PC-9 (cell line): ENCODE results near the gene CREB1. TPM values are rescaled to one million over a fixed set of nuclear protein-coding genes. Genes with fewer than 3 reads are reported as not detected.

Source experiments
- BruUV-seq: library from RNA; stranded (reverse); fragments of 400-500 nt; replicated peaks from 2 replicates; lab custom pipeline; 2021; lab: Mats Ljungman, UMichigan
- CTCF ChIA-PET: fragments of 300-600 bp; sonication (Branson Sonifier 250); formaldehyde crosslinking; loops from one replicate; lab custom pipeline; 2022; ENCODE audit warnings: antibody characterized with exemption; lab: Charles Lee
- POLR2A ChIA-PET: fragments of 300-600 bp; sonication (Branson Sonifier 250); formaldehyde crosslinking; loops from one replicate; lab custom pipeline; 2022; ENCODE audit warnings: antibody characterized with exemption; ENCODE audit not compliant: unreplicated experiment; lab: Charles Lee
- DNase-seq, 2 experiments: peaks; one replicate each; pipeline versions ENCODE4 v3.0.0 to v3.0.0-alpha.2; 2015 to 2022; ENCODE audit warnings: mixed read lengths in 1 of 2
- H2AFZ ChIP-seq: fragments of 200-600 bp; sonication (generic); 2 replicates; pipeline ENCODE4 v1.8.1; 2017; ENCODE audit warnings: antibody characterized with exemption
- H3F3A ChIP-seq: fragments of 200-600 bp; sonication (generic); 2 replicates; pipeline ENCODE4 v1.8.1; 2017; ENCODE audit warnings: antibody characterized with exemption, mild to moderate bottlenecking, low read depth; ENCODE audit not compliant: insufficient read depth
- H3K27ac ChIP-seq: fragments of 200-600 bp; sonication (generic); 2 replicates; pipeline ENCODE4 v1.6.1; 2016; ENCODE audit warnings: mixed run types
- H3K27me3 ChIP-seq: fragments of 200-600 bp; sonication (generic); 2 replicates; pipeline ENCODE4 v1.6.1; 2016; ENCODE audit warnings: low read depth, mixed run types; ENCODE audit not compliant: insufficient read depth
- H3K36me3 ChIP-seq: fragments of 200-600 bp; sonication (generic); 2 replicates; pipeline ENCODE4 v1.6.1; 2016; ENCODE audit warnings: low read depth, mixed run types
- H3K4me1 ChIP-seq: fragments of 200-600 bp; sonication (generic); replicated peaks from 2 replicates; pipeline ENCODE4 v1.6.1; 2016; ENCODE audit warnings: mixed run types; ENCODE audit not compliant: insufficient read depth
- H3K4me2 ChIP-seq: fragments of 200-600 bp; sonication (generic); 2 replicates; pipeline ENCODE4 v1.6.1; 2017; ENCODE audit warnings: mixed run types
- H3K4me3 ChIP-seq: fragments of 200-600 bp; sonication (generic); 2 replicates; pipeline ENCODE4 v1.6.1; 2016; ENCODE audit warnings: mixed run types
- H3K79me2 ChIP-seq: fragments of 200-600 bp; sonication (generic); 2 replicates; pipeline ENCODE4 v1.6.1; 2017; ENCODE audit warnings: low read depth, mixed run types
- H3K9me2 ChIP-seq: fragments of 200-600 bp; sonication (generic); 2 replicates; pipeline ENCODE4 v1.8.1; 2017; ENCODE audit warnings: mild to moderate bottlenecking; ENCODE audit not compliant: insufficient read depth
- H3K9me3 ChIP-seq: fragments of 200-600 bp; sonication (generic); 2 replicates; pipeline ENCODE4 v1.8.1; 2016; ENCODE audit warnings: low read depth; ENCODE audit not compliant: insufficient read depth
- H4K20me1 ChIP-seq: fragments of 200-600 bp; sonication (generic); 2 replicates; pipeline ENCODE4 v1.8.1; 2017; ENCODE audit not compliant: insufficient read depth
- EZH2 ChIP-seq: fragments of 200-600 bp; sonication (generic); IDR thresholded peaks from 2 replicates; pipeline ENCODE4 v1.8.0; 2017; ENCODE audit warnings: antibody characterized with exemption, low read depth
- intact Hi-C: fragments of 100-400 bp; cut with micrococcal nuclease; formaldehyde crosslinking; loops from one replicate; pipeline ENCODE4 v1.10.0; 2022; ENCODE audit not compliant: unreplicated experiment
- total RNA-seq: library from RNA; stranded (reverse); gene quantifications from 2 replicates; pipeline ENCODE4 v1.2.3, GENCODE V29; 2021
- TF ChIP-seq, protein P1 (sequence below): fragments of 200-600 bp; sonication (generic); conservative IDR thresholded peaks from 2 replicates; pipeline ENCODE4 v1.6.1; 2017; ENCODE audit warnings: mixed run types, antibody characterized with exemption, mild to moderate bottlenecking, moderate library complexity

CREB1 gene
- total RNA-seq, 1 experiment from 2014 or later = 42.2 TPM

GRCh38 chr2:207484444-207485391 is 45.0 kb upstream of the CREB1 start:
- H3K36me3 ChIP-seq = no peaks in the 10 kb centered on the region
- DNase-seq = no peak
- CTCF ChIA-PET = no interaction called here
- H3K4me1 ChIP-seq = no peaks in the 10 kb centered on the region
- no peak overlapping the region for H2AFZ ChIP-seq
- H3K9me3 ChIP-seq = no peaks in the 10 kb centered on the region
- no TSS peak for BruUV-seq
- H3K27ac ChIP-seq = no peak overlapping the region
- no peaks in the 10 kb centered on the region for H3K79me2 ChIP-seq
- H3F3A ChIP-seq = no peaks in the 10 kb centered on the region
- intact Hi-C loops = loop anchor here (10.0 kb wide), 1 partner anchor 90 kb away; no protein-coding TSS in a partner anchor
- TF ChIP-seq, protein P1, sequence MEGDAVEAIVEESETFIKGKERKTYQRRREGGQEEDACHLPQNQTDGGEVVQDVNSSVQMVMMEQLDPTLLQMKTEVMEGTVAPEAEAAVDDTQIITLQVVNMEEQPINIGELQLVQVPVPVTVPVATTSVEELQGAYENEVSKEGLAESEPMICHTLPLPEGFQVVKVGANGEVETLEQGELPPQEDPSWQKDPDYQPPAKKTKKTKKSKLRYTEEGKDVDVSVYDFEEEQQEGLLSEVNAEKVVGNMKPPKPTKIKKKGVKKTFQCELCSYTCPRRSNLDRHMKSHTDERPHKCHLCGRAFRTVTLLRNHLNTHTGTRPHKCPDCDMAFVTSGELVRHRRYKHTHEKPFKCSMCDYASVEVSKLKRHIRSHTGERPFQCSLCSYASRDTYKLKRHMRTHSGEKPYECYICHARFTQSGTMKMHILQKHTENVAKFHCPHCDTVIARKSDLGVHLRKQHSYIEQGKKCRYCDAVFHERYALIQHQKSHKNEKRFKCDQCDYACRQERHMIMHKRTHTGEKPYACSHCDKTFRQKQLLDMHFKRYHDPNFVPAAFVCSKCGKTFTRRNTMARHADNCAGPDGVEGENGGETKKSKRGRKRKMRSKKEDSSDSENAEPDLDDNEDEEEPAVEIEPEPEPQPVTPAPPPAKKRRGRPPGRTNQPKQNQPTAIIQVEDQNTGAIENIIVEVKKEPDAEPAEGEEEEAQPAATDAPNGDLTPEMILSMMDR = no peak
- no peak for TF ChIP-seq EZH2
- H3K4me2 ChIP-seq = no peak overlapping the region
- H3K4me3 ChIP-seq = no peak overlapping the region
- no peaks in the 10 kb centered on the region for H3K9me2 ChIP-seq
- H4K20me1 ChIP-seq = no peaks in the 10 kb centered on the region
- no peaks in the 10 kb centered on the region for H3K27me3 ChIP-seq
- POLR2A ChIA-PET = no interaction called here

- POLR2A ChIA-PET = interaction anchor here (0.6 to 0.7 kb wide), 2 partner anchors 40 to 602 kb away, joined by 3 read pairs; no protein-coding TSS in a partner anchor
- Histone ChIP-seq H3K79me2 (no peaks in the 10 kb centered on the region), H3F3A (no peaks in the 10 kb centered on the region), H3K36me3 (no peaks in the 10 kb centered on the region), H3K27me3 (no peaks in the 10 kb centered on the region), H4K20me1 (no peaks in the 10 kb centered on the region), H3K9me3 (no peaks in the 10 kb centered on the region), H3K4me1 (no peaks in the 10 kb centered on the region), H3K4me3 (no peak overlapping the region), H3K9me2 (no peaks in the 10 kb centered on the region), H3K27ac (no peak overlapping the region), H2AFZ (no peak overlapping the region), H3K4me2 (no peak overlapping the region)
- no TSS peak for BruUV-seq
- intact Hi-C loops = loop anchor here (10.0 kb wide), 1 partner anchor 87 kb away; no protein-coding TSS in a partner anchor
- no peak for DNase-seq
- CTCF ChIA-PET = no interaction called here
- TF ChIP-seq, protein P1 = no peak
- no peak for TF ChIP-seq EZH2
Measured at GRCh38 chr2:207487650-207488311, 42.0 kb upstream of the CREB1 start.

DNA sequence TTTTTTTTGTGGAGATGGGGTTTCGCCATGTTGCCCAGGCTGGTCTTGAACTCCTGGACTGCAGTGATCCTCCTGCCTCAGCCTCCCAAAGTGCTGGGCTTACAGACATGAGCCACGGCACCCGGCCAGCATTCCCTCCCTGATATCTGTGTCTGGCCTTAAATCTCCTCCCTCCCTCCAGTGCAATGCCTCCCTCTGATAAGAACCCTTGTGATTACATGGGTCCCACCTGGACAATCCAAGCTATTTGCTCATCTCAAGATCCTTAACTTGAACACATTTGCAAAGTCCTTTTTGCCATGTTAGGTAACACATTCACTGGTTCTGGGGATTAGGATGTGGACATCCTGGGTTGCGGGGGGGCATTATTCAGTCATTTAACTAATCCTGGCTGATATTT is 40.5 kb upstream of the CREB1 start:
- no peaks in the 10 kb centered on the region for H3K27me3 ChIP-seq
- no peaks in the 10 kb centered on the region for H3K4me1 ChIP-seq
- no peaks in the 10 kb centered on the region for H4K20me1 ChIP-seq
- H2AFZ ChIP-seq = no peak overlapping the region
- H3K9me3 ChIP-seq = no peaks in the 10 kb centered on the region
- intact Hi-C loops = loop anchor here (10.0 kb wide), 1 partner anchor 86 kb away; no protein-coding TSS in a partner anchor
- ChIA-PET CTCF (no interaction called here), POLR2A (no interaction called here)
- BruUV-seq = no TSS peak
- H3K79me2 ChIP-seq = no peaks in the 10 kb centered on the region
- no peak overlapping the region for H3K4me2 ChIP-seq
- no peaks in the 10 kb centered on the region for H3F3A ChIP-seq
- no peaks in the 10 kb centered on the region for H3K36me3 ChIP-seq
- H3K4me3 ChIP-seq = no peak overlapping the region
- no peaks in the 10 kb centered on the region for H3K9me2 ChIP-seq
- no peak overlapping the region for H3K27ac ChIP-seq
- no peak for DNase-seq
- no peak for TF ChIP-seq EZH2
- TF ChIP-seq, protein P1 = no peak
